PFSK-1 (cell line): ENCODE results near the gene MYLK3.

ENCODE experiments used
- FOXP2 ChIP-seq: optimal IDR thresholded peaks from 2 replicates; pipeline ENCODE3; 2011; ENCODE audit warnings: borderline replicate concordance, control low read depth, inconsistent platforms; ENCODE audit not compliant: insufficient read depth; ENCODE audit errors: extremely low read length, extremely low read depth
- POLR2AphosphoS5 ChIP-seq: IDR thresholded peaks from 2 replicates; pipeline ENCODE4 v1.6.1; 2012; ENCODE audit warnings: low read depth, mild to moderate bottlenecking, control low read depth, low read length, moderate library complexity
- SIN3A ChIP-seq: IDR thresholded peaks from 2 replicates; pipeline ENCODE4 v1.6.1; 2012; ENCODE audit warnings: mild to moderate bottlenecking, low read length, moderate library complexity, borderline replicate concordance; ENCODE audit not compliant: insufficient read depth
- TAF1 ChIP-seq: IDR thresholded peaks from 2 replicates; pipeline ENCODE4 v1.6.1; 2012; ENCODE audit warnings: low read length, control low read depth, borderline replicate concordance; ENCODE audit not compliant: insufficient read depth
- TF ChIP-seq, protein P1 (sequence below), 2 experiments: IDR thresholded peaks; 2 replicates each; pipeline versions ENCODE4 v1.6.1 to v1.8.0; 2011 to 2012; ENCODE audit warnings: low read depth in 2 of 2, low read length in 2 of 2, control low read depth in 1 of 2, inconsistent platforms in 1 of 2, mild to moderate bottlenecking in 1 of 2, moderate library complexity in 1 of 2; ENCODE audit not compliant: insufficient read depth in 1 of 2

Gene MYLK3

DNA sequence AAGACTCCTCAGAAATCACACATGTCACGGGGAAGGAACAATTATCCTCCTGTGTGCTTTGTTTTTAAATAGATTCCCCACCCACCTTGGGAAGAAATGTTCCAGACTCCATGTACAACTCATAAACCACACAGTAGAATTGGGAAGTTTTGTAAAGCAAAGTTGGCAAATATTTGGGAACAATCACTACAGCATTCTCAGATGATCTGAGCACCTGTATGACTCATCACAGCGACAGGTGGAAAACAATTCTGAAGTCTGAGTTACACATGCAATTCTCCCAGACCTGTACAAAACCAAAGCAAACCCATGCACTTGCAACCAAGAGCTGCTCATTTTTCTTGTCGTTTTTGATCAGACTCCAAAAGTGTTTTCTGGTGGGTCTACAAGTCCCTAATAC is 14.4 kb upstream of the MYLK3 start:
- TF ChIP-seq TAF1 (no peak), POLR2AphosphoS5 (no peak), FOXP2 (no peak), SIN3A (no peak)
- TF ChIP-seq, protein P1, sequence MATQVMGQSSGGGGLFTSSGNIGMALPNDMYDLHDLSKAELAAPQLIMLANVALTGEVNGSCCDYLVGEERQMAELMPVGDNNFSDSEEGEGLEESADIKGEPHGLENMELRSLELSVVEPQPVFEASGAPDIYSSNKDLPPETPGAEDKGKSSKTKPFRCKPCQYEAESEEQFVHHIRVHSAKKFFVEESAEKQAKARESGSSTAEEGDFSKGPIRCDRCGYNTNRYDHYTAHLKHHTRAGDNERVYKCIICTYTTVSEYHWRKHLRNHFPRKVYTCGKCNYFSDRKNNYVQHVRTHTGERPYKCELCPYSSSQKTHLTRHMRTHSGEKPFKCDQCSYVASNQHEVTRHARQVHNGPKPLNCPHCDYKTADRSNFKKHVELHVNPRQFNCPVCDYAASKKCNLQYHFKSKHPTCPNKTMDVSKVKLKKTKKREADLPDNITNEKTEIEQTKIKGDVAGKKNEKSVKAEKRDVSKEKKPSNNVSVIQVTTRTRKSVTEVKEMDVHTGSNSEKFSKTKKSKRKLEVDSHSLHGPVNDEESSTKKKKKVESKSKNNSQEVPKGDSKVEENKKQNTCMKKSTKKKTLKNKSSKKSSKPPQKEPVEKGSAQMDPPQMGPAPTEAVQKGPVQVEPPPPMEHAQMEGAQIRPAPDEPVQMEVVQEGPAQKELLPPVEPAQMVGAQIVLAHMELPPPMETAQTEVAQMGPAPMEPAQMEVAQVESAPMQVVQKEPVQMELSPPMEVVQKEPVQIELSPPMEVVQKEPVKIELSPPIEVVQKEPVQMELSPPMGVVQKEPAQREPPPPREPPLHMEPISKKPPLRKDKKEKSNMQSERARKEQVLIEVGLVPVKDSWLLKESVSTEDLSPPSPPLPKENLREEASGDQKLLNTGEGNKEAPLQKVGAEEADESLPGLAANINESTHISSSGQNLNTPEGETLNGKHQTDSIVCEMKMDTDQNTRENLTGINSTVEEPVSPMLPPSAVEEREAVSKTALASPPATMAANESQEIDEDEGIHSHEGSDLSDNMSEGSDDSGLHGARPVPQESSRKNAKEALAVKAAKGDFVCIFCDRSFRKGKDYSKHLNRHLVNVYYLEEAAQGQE (IDR thresholded peaks at IDR 0.05; ENCODE audit: insufficient read depth in 1 of 2, low read depth in 2 of 2, low read length in 2 of 2), result no peak

- TF ChIP-seq, protein P1 (IDR thresholded peaks at IDR 0.05; ENCODE audit: insufficient read depth in 1 of 2, low read depth in 2 of 2, low read length in 2 of 2), result no peak
- TF ChIP-seq TAF1 (no peak), FOXP2 (no peak), POLR2AphosphoS5 (no peak), SIN3A (no peak)
Measured at GRCh38 chr16:46759309-46759708, 11.2 kb upstream of the MYLK3 start.

GRCh38 chr16:46757339-46758050 is 9.4 kb upstream of the MYLK3 start:
- no peak for TF ChIP-seq POLR2AphosphoS5
- no peak for TF ChIP-seq FOXP2
- TF ChIP-seq, protein P1 (IDR thresholded peaks at IDR 0.05; ENCODE audit: insufficient read depth in 1 of 2, low read depth in 2 of 2, low read length in 2 of 2), result no peak
- TF ChIP-seq SIN3A, result no peak
- TF ChIP-seq TAF1, result no peak

GRCh38 chr16:46756772-46757171 is 8.6 kb upstream of the MYLK3 start:
- TF ChIP-seq, protein P1 (IDR thresholded peaks at IDR 0.05; ENCODE audit: insufficient read depth in 1 of 2, low read depth in 2 of 2, low read length in 2 of 2), result no peak
- no peak for TF ChIP-seq TAF1
- no peak for TF ChIP-seq SIN3A
- TF ChIP-seq POLR2AphosphoS5, result no peak
- no peak for TF ChIP-seq FOXP2
